H9 (cell line): ENCODE data around the gene CCDC86. TPM values are rescaled to one million over a fixed set of nuclear protein-coding genes. Genes with fewer than 3 reads are reported as not detected.

Experiments
- DNase-seq: peaks from one replicate; pipeline ENCODE4 v3.0.0-alpha.2; 2017
- H2AFZ ChIP-seq: one replicate; pipeline ENCODE4 v1.6.1; 2013; ENCODE audit warnings: mild to moderate bottlenecking, low read length, control low read depth, moderate library complexity
- H2AK5ac ChIP-seq: 2 replicates; pipeline ENCODE4 v1.6.1; 2013; ENCODE audit warnings: low read length, control low read depth, mixed read lengths; ENCODE audit not compliant: insufficient read length
- H2BK120ac ChIP-seq: one replicate; pipeline ENCODE4 v1.6.1; 2013; ENCODE audit warnings: low read depth, mild to moderate bottlenecking, low read length, control low read depth, inconsistent platforms; ENCODE audit not compliant: poor library complexity, severe bottlenecking
- H2BK12ac ChIP-seq: 2 replicates; pipeline ENCODE4 v1.6.1; 2013; ENCODE audit warnings: low read length, control low read depth, mixed read lengths, low read depth; ENCODE audit not compliant: insufficient read length
- H2BK15ac ChIP-seq: 2 replicates; pipeline ENCODE4 v1.6.1; 2013; ENCODE audit warnings: low read depth, low read length, control low read depth
- H2BK20ac ChIP-seq: one replicate; pipeline ENCODE4 v1.6.1; 2013; ENCODE audit warnings: low read depth, mild to moderate bottlenecking, low read length, control low read depth, inconsistent platforms; ENCODE audit not compliant: poor library complexity, severe bottlenecking
- H2BK5ac ChIP-seq: 2 replicates; pipeline ENCODE4 v1.6.1; 2013; ENCODE audit warnings: low read length, control low read depth, mixed read lengths; ENCODE audit not compliant: insufficient read length
- H3K14ac ChIP-seq: 2 replicates; pipeline ENCODE4 v1.6.1; 2013; ENCODE audit warnings: low read length, control low read depth; ENCODE audit not compliant: insufficient read depth
- H3K18ac ChIP-seq: 2 replicates; pipeline ENCODE4 v1.6.1; 2013; ENCODE audit warnings: low read depth, mild to moderate bottlenecking, mixed read lengths, low read length, control low read depth; ENCODE audit not compliant: insufficient read length
- H3K23ac ChIP-seq: 2 replicates; pipeline ENCODE4 v1.6.1; 2013; ENCODE audit warnings: low read length, control low read depth, mixed read lengths, low read depth; ENCODE audit not compliant: insufficient read length
- H3K23me2 ChIP-seq: 2 replicates; pipeline ENCODE4 v1.6.1; 2013; ENCODE audit warnings: low read depth, mild to moderate bottlenecking, mixed read lengths, low read length, control low read depth; ENCODE audit not compliant: insufficient read length, poor library complexity, severe bottlenecking
- H3K27ac ChIP-seq: 2 replicates; pipeline ENCODE4 v1.5.1; 2013; ENCODE audit warnings: low read length, control low read depth, mixed read lengths, low read depth; ENCODE audit not compliant: insufficient read length
- H3K27me3 ChIP-seq: 2 replicates; pipeline ENCODE4 v1.6.1; 2013; ENCODE audit warnings: low read length, control low read depth, inconsistent platforms; ENCODE audit not compliant: insufficient read depth
- H3K4ac ChIP-seq: 2 replicates; pipeline ENCODE4 v1.6.1; 2013; ENCODE audit warnings: low read depth, mild to moderate bottlenecking, control low read depth, inconsistent platforms, low read length, moderate library complexity
- H3K4me1 ChIP-seq: 2 replicates; pipeline ENCODE4 v1.6.1; 2013; ENCODE audit warnings: low read length, control low read depth, inconsistent platforms; ENCODE audit not compliant: insufficient read depth
- H3K4me2 ChIP-seq: 2 replicates; pipeline ENCODE4 v1.6.1; 2013; ENCODE audit warnings: low read length, control low read depth, mixed read lengths; ENCODE audit not compliant: insufficient read length, insufficient read depth
- H3K56ac ChIP-seq: 2 replicates; pipeline ENCODE4 v1.6.1; 2013; ENCODE audit warnings: low read depth, mild to moderate bottlenecking, mixed read lengths, low read length, control low read depth; ENCODE audit not compliant: insufficient read length
- H3K79me1 ChIP-seq: 2 replicates; pipeline ENCODE4 v1.6.1; 2013; ENCODE audit warnings: low read depth, mild to moderate bottlenecking, moderate library complexity, low read length, control low read depth, inconsistent platforms; ENCODE audit not compliant: insufficient read depth, poor library complexity, severe bottlenecking
- H3K79me2 ChIP-seq: 2 replicates; pipeline ENCODE4 v1.6.1; 2013; ENCODE audit warnings: low read length, control low read depth, inconsistent platforms; ENCODE audit not compliant: insufficient read depth
- H3K9ac ChIP-seq: 2 replicates; pipeline ENCODE4 v1.6.1; 2013; ENCODE audit warnings: low read length, control low read depth, mixed read lengths; ENCODE audit not compliant: insufficient read length; ENCODE audit errors: extremely low read depth
- H3K9me3 ChIP-seq: one replicate; pipeline ENCODE4 v1.6.1; 2013; ENCODE audit warnings: low read depth, low read length, inconsistent platforms; ENCODE audit not compliant: control insufficient read depth
- H3T11ph ChIP-seq: one replicate; pipeline ENCODE4 v1.6.1; 2013; ENCODE audit warnings: mild to moderate bottlenecking, low read length, control low read depth, inconsistent platforms
- H4K20me1 ChIP-seq: one replicate; pipeline ENCODE4 v1.6.1; 2013; ENCODE audit not compliant: control insufficient read depth, insufficient read length, insufficient read depth
- H4K5ac ChIP-seq: 2 replicates; pipeline ENCODE4 v1.6.1; 2013; ENCODE audit warnings: low read depth, mild to moderate bottlenecking, mixed read lengths, low read length, control low read depth; ENCODE audit not compliant: insufficient read length
- H4K8ac ChIP-seq: replicated peaks from 2 replicates; pipeline ENCODE4 v1.6.1; 2013; ENCODE audit warnings: low read length, control low read depth, mixed read lengths, low read depth; ENCODE audit not compliant: insufficient read length
- H4K91ac ChIP-seq: 2 replicates; pipeline ENCODE4 v1.6.1; 2013; ENCODE audit warnings: low read depth, mild to moderate bottlenecking, moderate library complexity, mixed read lengths, low read length, control low read depth; ENCODE audit not compliant: insufficient read length
- H3K27ac Mint-ChIP-seq, 3 experiments: 2 replicates in 2 of 3; 3 replicates in 1 of 3; pipeline ENCODE4 v1.8.0; 2020 to 2021; ENCODE audit warnings: mixed read lengths in 3 of 3, mild to moderate bottlenecking in 1 of 3, moderate library complexity in 1 of 3
- H3K27me3 Mint-ChIP-seq: 2 replicates; pipeline ENCODE4 v1.8.0; 2021; ENCODE audit warnings: low read depth, mild to moderate bottlenecking, moderate library complexity, mixed read lengths
- H3K36me3 Mint-ChIP-seq, 3 experiments: 2 replicates in 2 of 3; 3 replicates in 1 of 3; pipeline ENCODE4 v1.8.0; 2020 to 2021; ENCODE audit warnings: low read depth in 3 of 3, mixed read lengths in 3 of 3; ENCODE audit not compliant: insufficient read depth in 1 of 3
- H3K4me1 Mint-ChIP-seq, 2 experiments: 2 replicates each; pipeline ENCODE4 v1.8.0; 2020; ENCODE audit warnings: mixed read lengths in 2 of 2
- H3K4me3 Mint-ChIP-seq, 2 experiments: 2 replicates in 1 of 2; 3 replicates in 1 of 2; pipeline ENCODE4 v1.8.0; 2020 to 2021; ENCODE audit warnings: mild to moderate bottlenecking in 2 of 2, mixed read lengths in 2 of 2, moderate library complexity in 1 of 2
- H3K9me3 Mint-ChIP-seq, 2 experiments: 2 replicates in 1 of 2; 3 replicates in 1 of 2; pipeline ENCODE4 v1.8.0; 2020; ENCODE audit warnings: mild to moderate bottlenecking in 2 of 2, mixed read lengths in 2 of 2, moderate library complexity in 1 of 2
- CTCF ChIP-seq: fragments of 200-600 bp; sonication (generic); conservative IDR thresholded peaks from 3 replicates; pipeline ENCODE4 v1.8.0; 2021; ENCODE audit warnings: antibody characterized with exemption, mild to moderate bottlenecking
- WGBS: extraction: QIAGEN DNeasy Blood & Tissue Kit; methylation state at CpG from one replicate; pipeline ENCODE4 v1.1.7; 2013; ENCODE audit warnings: missing lambda C conversion rate, low lambda C conversion rate, mixed read lengths; ENCODE audit not compliant: insufficient read length; ENCODE audit errors: extremely low coverage; 5-methylcytosine and 5-hydroxymethylcytosine counted together
- total RNA-seq: library from RNA; stranded (reverse); gene quantifications from 2 replicates; pipeline ENCODE4 v1.2.1, GENCODE V29; 2021

CCDC86 gene
- total RNA-seq, 1 experiment from 2014 or later, result 82.3 TPM

DNA sequence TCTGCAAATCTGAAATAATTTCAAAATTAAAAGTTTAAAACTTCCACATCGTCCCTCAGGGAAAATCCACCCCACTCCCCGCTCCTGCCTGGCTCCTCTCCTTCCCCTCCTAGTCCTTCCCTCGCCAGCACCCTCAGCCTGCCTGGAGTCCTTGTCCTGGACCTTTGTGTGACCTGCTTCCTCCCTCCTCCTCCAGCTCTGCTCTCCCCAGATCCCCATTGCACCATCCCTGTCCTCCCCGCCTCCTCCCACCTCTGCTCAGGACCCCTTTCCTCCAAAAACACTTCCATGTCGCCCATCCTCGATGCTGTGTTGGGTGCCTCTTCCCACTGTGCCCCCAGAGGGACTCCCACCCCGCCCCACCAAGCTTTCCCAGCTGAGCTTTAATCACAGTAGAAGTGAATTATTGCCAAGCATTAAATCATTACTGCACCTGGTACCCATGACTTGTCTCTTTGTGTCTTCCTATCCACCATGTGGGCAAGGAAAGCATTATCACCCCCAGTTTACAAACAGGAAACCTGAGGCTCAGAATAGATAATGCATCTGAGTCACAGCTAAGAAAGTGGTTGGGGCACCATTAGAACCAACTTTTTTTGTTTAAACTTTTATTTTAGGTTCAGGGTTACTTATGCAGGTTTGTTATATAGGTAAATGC, 23.1 kb downstream of the CCDC86 start:
- H3K23me2 ChIP-seq, result no peaks in the 10 kb centered on the region
- H3K9me3 Mint-ChIP-seq, result peaks cover 0 to 2% of the 10 kb centered on the region in 2 experiments; a peak in 1 of 5 replicates

More for the DNA sequence above, 23.1 kb downstream of the CCDC86 start:
- Histone ChIP-seq H3K4me2 (no peak overlapping the region), H3K9me3 (no peaks in the 10 kb centered on the region), H3K9ac (no peak overlapping the region), H3K14ac (no peak overlapping the region), H4K8ac (no peak overlapping the region), H3K27ac (no peak overlapping the region), H2BK5ac (no peak overlapping the region), H2AK5ac (no peak overlapping the region), H3K79me2 (no peaks in the 10 kb centered on the region), H2BK12ac (no peak overlapping the region), H3T11ph (no peak overlapping the region), H3K79me1 (no peaks in the 10 kb centered on the region), H2BK20ac (no peak overlapping the region), H2BK120ac (no peak overlapping the region), H3K23ac (no peak overlapping the region), H3K56ac (no peak overlapping the region), H4K91ac (no peak overlapping the region), H2BK15ac (no peak overlapping the region), H2AFZ (no peak overlapping the region), H3K4me1 (no peaks in the 10 kb centered on the region), H3K27me3 (no peaks in the 10 kb centered on the region), H3K4ac (no peak overlapping the region), H4K20me1 (no peaks in the 10 kb centered on the region), H3K18ac (no peak overlapping the region), H4K5ac (no peak overlapping the region)
- H3K27me3 Mint-ChIP-seq, result peaks cover 2% of the 10 kb centered on the region; the same call in 1 of the 2 replicates
- DNase-seq, result no peak
- H3K4me3 Mint-ChIP-seq, result no peak overlapping the region
- TF ChIP-seq CTCF, result no peak
- H3K4me1 Mint-ChIP-seq, result peaks cover 0 to 2% of the 10 kb centered on the region in 2 experiments; a peak in 2 of 4 replicates
- WGBS, result no CpG with 5 or more reads among the region's 7 CpGs
- no peak overlapping the region for H3K27ac Mint-ChIP-seq
- no peaks in the 10 kb centered on the region; a peak in 1 of 7 replicates for H3K36me3 Mint-ChIP-seq
